Urothelium cell line (cell line): ENCODE results near the gene GPHA2.
A peak's percentile ranks its signal among the peaks of the same experiment; 100 is the strongest.

Source experiments
- DNase-seq: peaks from one replicate; pipeline ENCODE4 v3.0.0; 2011; ENCODE audit warnings: low spot score, mixed read lengths
- FAIRE-seq: peaks from 2 replicates; lab custom pipeline; 2011; peaks lifted over from hg19 to GRCh38; lab: Jason Lieb, UNC

The GPHA2 gene

GRCh38 chr11:64911689-64912088 is 24.0 kb downstream of the GPHA2 start:
- DNase-seq = no peak
- FAIRE-seq = no peak

GRCh38 chr11:64911142-64911541 is 24.6 kb downstream of the GPHA2 start:
- FAIRE-seq (no peak), DNase-seq (no peak)

GRCh38 chr11:64910451-64911093 is 25.1 kb downstream of the GPHA2 start:
- DNase-seq (no peak), FAIRE-seq (no peak)

GRCh38 chr11:64909653-64910343 is 25.9 kb downstream of the GPHA2 start:
- DNase-seq (no peak), FAIRE-seq (no peak)

- no peak for FAIRE-seq
- no peak for DNase-seq
Measured at GRCh38 chr11:64908766-64909165, 26.9 kb downstream of the GPHA2 start.

GRCh38 chr11:64906314-64906635 is 29.4 kb downstream of the GPHA2 start:
- FAIRE-seq = no peak
- DNase-seq = no peak

- DNase-seq (no peak), FAIRE-seq (no peak)
Measured at GRCh38 chr11:64905516-64906313, 30.0 kb downstream of the GPHA2 start.

GRCh38 chr11:64903291-64903833 is 32.3 kb downstream of the GPHA2 start:
- FAIRE-seq = no peak

GRCh38 chr11:64902102-64902900 is 33.4 kb downstream of the GPHA2 start:
- FAIRE-seq (no peak), DNase-seq (no peak)

More at GRCh38 chr11:64903291-64903833, 32.3 kb downstream of the GPHA2 start:
- no peak for DNase-seq

- no peak for FAIRE-seq
Measured at GRCh38 chr11:64900774-64901173, 34.9 kb downstream of the GPHA2 start.

GRCh38 chr11:64900263-64900678 is 35.4 kb downstream of the GPHA2 start:
- FAIRE-seq (peak; percentile 23), DNase-seq (peak; percentile 80)

More at GRCh38 chr11:64900774-64901173, 34.9 kb downstream of the GPHA2 start:
- no peak for DNase-seq

GRCh38 chr11:64898541-64898940 is 37.2 kb downstream of the GPHA2 start:
- no peak for DNase-seq
- FAIRE-seq = peak; percentile 58

GRCh38 chr11:64898076-64898445 is 37.6 kb downstream of the GPHA2 start:
- DNase-seq (no peak), FAIRE-seq (no peak)

GRCh38 chr11:64897381-64898075 is 38.2 kb downstream of the GPHA2 start:
- FAIRE-seq (no peak), DNase-seq (no peak)

GRCh38 chr11:64896448-64897022 is 39.2 kb downstream of the GPHA2 start:
- FAIRE-seq (no peak), DNase-seq (no peak)

- DNase-seq (no peak), FAIRE-seq (no peak)
Measured at GRCh38 chr11:64894812-64895452, 40.8 kb downstream of the GPHA2 start.

- peak; percentile 77 for DNase-seq
- peak; percentile 50 for FAIRE-seq
Measured at GRCh38 chr11:64894070-64894811, 41.5 kb downstream of the GPHA2 start.

- no peak for DNase-seq
- FAIRE-seq = no peak
Measured at GRCh38 chr11:64893194-64894069, 42.3 kb downstream of the GPHA2 start.
